Tibial nerve (tissue), 4 donors: ENCODE data around the gene RBM20. TPM values are rescaled to one million over a fixed set of nuclear protein-coding genes. Genes with fewer than 3 reads are reported as not detected.

ENCODE experiments used
- DNase-seq, 2 donors: peaks; one replicate each; pipeline ENCODE4 v3.0.0-alpha.2; 2019; ENCODE audit warnings: low spot score in 2 of 2
- H3K27ac ChIP-seq, 4 donors: fragments of 200-600 bp; sonication (generic) in 3 of 4; one replicate each; pipeline ENCODE4 v1.5.1; 2017 to 2019; ENCODE audit warnings: mild to moderate bottlenecking in 1 of 4
- H3K27me3 ChIP-seq, 2 donors: fragments of 200-600 bp; sonication (generic) in 1 of 2; one replicate each; pipeline versions ENCODE4 v1.5.1 to v1.6.0; 2017 to 2019
- H3K36me3 ChIP-seq, 3 donors: fragments of 200-600 bp; sonication (generic); one replicate each; pipeline ENCODE4 v1.5.1; 2018 to 2019
- H3K4me1 ChIP-seq, 4 donors: fragments of 200-600 bp; sonication (generic) in 3 of 4; one replicate each; pipeline ENCODE4 v1.5.1; 2017 to 2019
- H3K4me3 ChIP-seq, 4 donors: fragments of 200-600 bp; sonication (generic) in 3 of 4; one replicate each; pipeline ENCODE4 v1.5.1; 2017 to 2019; ENCODE audit warnings: mild to moderate bottlenecking in 1 of 4, moderate library complexity in 1 of 4
- H3K9me3 ChIP-seq, 4 donors: fragments of 200-600 bp; sonication (generic) in 3 of 4; one replicate each; pipeline ENCODE4 v1.5.1; 2017 to 2019
- EP300 ChIP-seq, 2 donors: sonication (generic); formaldehyde crosslinking; IDR thresholded peaks; one replicate each; pipeline ENCODE4 v1.6.1; 2017; ENCODE audit warnings: antibody characterized with exemption in 2 of 2, mild to moderate bottlenecking in 1 of 2
- POLR2A ChIP-seq, 2 donors: fragments of 450-650 bp; IDR thresholded peaks; one replicate each; pipeline ENCODE4 v1.6.1; 2017; ENCODE audit warnings: antibody characterized with exemption in 2 of 2, mild to moderate bottlenecking in 2 of 2, moderate library complexity in 2 of 2
- WGBS, 2 donors: methylation state at CpG; one replicate each; pipeline ENCODE4 v1.1.5; 2018; 5-methylcytosine and 5-hydroxymethylcytosine counted together
- total RNA-seq, 4 donors: library from RNA; depleted of rRNA; stranded (reverse); fragments of >200 nt; gene quantifications; one replicate each; pipeline ENCODE4 v1.1.0, GENCODE V29; 2016
- TF ChIP-seq, protein P1 (sequence below), 5 experiments: fragments of 200-600 bp in 3 of 5; fragments of 450-650 bp in 2 of 5; sonication (generic) in 3 of 5; IDR thresholded peaks; one replicate each; pipeline ENCODE4 v1.5.1; 2016 to 2019; ENCODE audit warnings: antibody characterized with exemption in 5 of 5, mild to moderate bottlenecking in 3 of 5, moderate library complexity in 2 of 5

The RBM20 gene
- total RNA-seq = 1 to 10 TPM; 1.3 to 8.7 (median 2.7) TPM

GRCh38 chr10:110643653-110644597 is at the start of gene RBM20:
TSS of gene RBM20 (plus strand) at chr10:110644336. CDS start at chr10:110644455, 119 bp downstream.
- TF ChIP-seq EP300 (IDR thresholded peaks at IDR 0.05) (no peak), POLR2A (IDR thresholded peaks at IDR 0.05) (no peak)
- TF ChIP-seq, protein P1, sequence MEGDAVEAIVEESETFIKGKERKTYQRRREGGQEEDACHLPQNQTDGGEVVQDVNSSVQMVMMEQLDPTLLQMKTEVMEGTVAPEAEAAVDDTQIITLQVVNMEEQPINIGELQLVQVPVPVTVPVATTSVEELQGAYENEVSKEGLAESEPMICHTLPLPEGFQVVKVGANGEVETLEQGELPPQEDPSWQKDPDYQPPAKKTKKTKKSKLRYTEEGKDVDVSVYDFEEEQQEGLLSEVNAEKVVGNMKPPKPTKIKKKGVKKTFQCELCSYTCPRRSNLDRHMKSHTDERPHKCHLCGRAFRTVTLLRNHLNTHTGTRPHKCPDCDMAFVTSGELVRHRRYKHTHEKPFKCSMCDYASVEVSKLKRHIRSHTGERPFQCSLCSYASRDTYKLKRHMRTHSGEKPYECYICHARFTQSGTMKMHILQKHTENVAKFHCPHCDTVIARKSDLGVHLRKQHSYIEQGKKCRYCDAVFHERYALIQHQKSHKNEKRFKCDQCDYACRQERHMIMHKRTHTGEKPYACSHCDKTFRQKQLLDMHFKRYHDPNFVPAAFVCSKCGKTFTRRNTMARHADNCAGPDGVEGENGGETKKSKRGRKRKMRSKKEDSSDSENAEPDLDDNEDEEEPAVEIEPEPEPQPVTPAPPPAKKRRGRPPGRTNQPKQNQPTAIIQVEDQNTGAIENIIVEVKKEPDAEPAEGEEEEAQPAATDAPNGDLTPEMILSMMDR (IDR thresholded peaks at IDR 0.05) = no peak
- no peak for DNase-seq
- no peaks in the 10 kb centered on the region for H3K9me3 ChIP-seq
- 0 to 1% methylated on average over 27 to 47 of the region's 106 CpGs for WGBS, 2 donors
- peaks cover 0 to 73% of the 10 kb centered on the region in 2 donors for H3K27me3 ChIP-seq
- peak within 1 kb of the TSS; percentile 36 to 59 (median 43) for H3K4me3 ChIP-seq
- peaks cover 0 to 23% (median 18%) of the 10 kb centered on the region in 4 donors for H3K4me1 ChIP-seq
- H3K36me3 ChIP-seq = no peaks in the 10 kb centered on the region
- no peak within 1 kb of the TSS for H3K27ac ChIP-seq

GRCh38 chr10:110597476-110597875 is 46.7 kb upstream of the RBM20 start:
- DNase-seq = no peak
- Histone ChIP-seq H3K9me3 (no peaks in the 10 kb centered on the region), H3K4me3 (no peak overlapping the region), H3K36me3 (peaks cover 4 to 85% (median 4%) of the 10 kb centered on the region in 3 donors), H3K27me3 (no peaks in the 10 kb centered on the region), H3K27ac (no peak overlapping the region), H3K4me1 (no peaks in the 10 kb centered on the region)
- no peak for TF ChIP-seq EP300 (IDR thresholded peaks at IDR 0.05)
- TF ChIP-seq, protein P1 (IDR thresholded peaks at IDR 0.05) = no peak
- TF ChIP-seq POLR2A (IDR thresholded peaks at IDR 0.05) = no peak
- WGBS, 2 donors = 87 to 91% methylated on average over 2 of the region's 2 CpGs

- no peak for DNase-seq
- WGBS, 2 donors = 67 to 73% methylated on average over 2 of the region's 2 CpGs
- no peaks in the 10 kb centered on the region for H3K4me1 ChIP-seq
- H3K4me3 ChIP-seq = no peak overlapping the region
- H3K27ac ChIP-seq = no peak overlapping the region
- H3K9me3 ChIP-seq = no peaks in the 10 kb centered on the region
- peaks cover 4 to 88% (median 8%) of the 10 kb centered on the region in 3 donors for H3K36me3 ChIP-seq
- no peak for TF ChIP-seq EP300 (IDR thresholded peaks at IDR 0.05)
- no peak for TF ChIP-seq POLR2A (IDR thresholded peaks at IDR 0.05)
- TF ChIP-seq, protein P1 (IDR thresholded peaks at IDR 0.05) = peak in 3 of 5 experiments; percentile 31 to 38 (median 33)
- H3K27me3 ChIP-seq = no peaks in the 10 kb centered on the region
These were observed 43.5 kb upstream of the RBM20 start for GRCh38 chr10:110600487-110601101.

DNA sequence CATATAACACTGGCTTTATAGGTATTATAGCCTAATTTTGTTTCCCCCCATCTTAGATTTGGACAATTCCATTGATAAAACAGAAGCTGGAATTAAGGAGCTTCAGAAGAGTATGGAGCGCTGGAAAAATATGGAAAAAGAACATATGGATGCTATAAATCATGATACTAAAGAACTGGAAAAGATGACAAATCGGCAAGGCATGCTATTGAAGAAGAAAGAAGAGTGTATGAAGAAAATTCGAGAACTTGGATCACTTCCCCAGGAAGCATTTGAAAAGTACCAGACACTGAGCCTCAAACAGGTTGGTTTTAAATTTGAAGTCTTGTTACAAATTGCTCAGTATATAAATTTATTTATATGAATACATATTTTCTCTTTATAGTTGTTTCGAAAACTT is 42.6 kb upstream of the RBM20 start:
- H3K9me3 ChIP-seq = no peaks in the 10 kb centered on the region
- no peaks in the 10 kb centered on the region for H3K4me1 ChIP-seq
- TF ChIP-seq EP300 (IDR thresholded peaks at IDR 0.05) (no peak), POLR2A (IDR thresholded peaks at IDR 0.05) (no peak)
- TF ChIP-seq, protein P1 (IDR thresholded peaks at IDR 0.05) = no peak
- WGBS, 2 donors = 81 to 86% methylated on average over 4 of the region's 4 CpGs
- H3K4me3 ChIP-seq = no peak overlapping the region
- DNase-seq = no peak
- H3K36me3 ChIP-seq = peaks cover 4 to 89% (median 8%) of the 10 kb centered on the region in 3 donors
- H3K27ac ChIP-seq = no peak overlapping the region
- H3K27me3 ChIP-seq = no peaks in the 10 kb centered on the region

DNA sequence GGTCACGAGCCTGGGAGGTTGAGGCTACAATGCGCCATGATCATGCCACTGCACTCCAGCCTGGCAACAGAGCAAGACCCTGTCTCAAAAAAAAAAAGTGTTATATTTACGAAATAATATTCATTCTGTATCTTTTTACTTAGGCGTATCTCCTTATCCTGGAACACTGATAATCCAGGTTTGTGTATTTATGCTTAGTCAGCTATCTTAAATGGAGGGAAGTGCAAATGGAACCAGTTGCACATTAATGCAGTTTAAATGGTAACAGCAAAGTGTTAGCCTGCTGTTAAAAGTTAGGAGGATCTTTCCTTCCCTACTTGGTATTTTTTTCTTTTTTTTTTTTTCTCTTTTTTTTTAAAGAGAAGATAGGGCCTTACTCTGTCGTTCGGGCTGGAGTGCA is 36.0 kb upstream of the RBM20 start:
- H3K4me1 ChIP-seq = no peaks in the 10 kb centered on the region
- TF ChIP-seq EP300 (IDR thresholded peaks at IDR 0.05) = no peak
- WGBS, 2 donors = 77 to 78% methylated on average over 6 of the region's 6 CpGs
- H3K4me3 ChIP-seq = no peak overlapping the region
- no peak overlapping the region for H3K27ac ChIP-seq
- H3K27me3 ChIP-seq = no peaks in the 10 kb centered on the region
- H3K36me3 ChIP-seq = peaks cover 0 to 37% (median 3%) of the 10 kb centered on the region in 3 donors
- no peak for DNase-seq
- no peaks in the 10 kb centered on the region for H3K9me3 ChIP-seq
